H1 (cell line): ENCODE results near the gene BNIP5.

Experiments used
- CTCF ChIP-seq, 3 experiments: IDR thresholded peaks; 1 replicate in 2 of 3; 2 replicates in 1 of 3; pipeline versions ENCODE4 v1.5.1 to v1.6.1; 2011; ENCODE audit warnings: low read length in 3 of 3, mild to moderate bottlenecking in 3 of 3, inconsistent platforms in 2 of 3, low read depth in 1 of 3, moderate library complexity in 1 of 3; ENCODE audit not compliant: insufficient read depth in 1 of 3; ENCODE audit errors: control extremely low read depth in 1 of 3
- EGR1 ChIP-seq: IDR thresholded peaks from 2 replicates; pipeline ENCODE4 v1.6.1; 2011; ENCODE audit warnings: low read depth, low read length, borderline replicate concordance
- EZH2 ChIP-seq: fragments of 200-600 bp; sonication (generic); IDR thresholded peaks from 2 replicates; pipeline ENCODE4 v1.7.1; 2012; ENCODE audit warnings: low read depth, mild to moderate bottlenecking, moderate library complexity, low read length, inconsistent platforms; ENCODE audit not compliant: severe bottlenecking
- GABPA ChIP-seq: IDR thresholded peaks from 2 replicates; pipeline ENCODE4 v1.6.1; 2011; ENCODE audit warnings: mild to moderate bottlenecking, low read length, moderate library complexity, borderline replicate concordance; ENCODE audit not compliant: insufficient read depth
- HDAC2 ChIP-seq, 2 experiments: fragments of 300-600 bp in 1 of 2; sonication (generic) in 1 of 2; IDR thresholded peaks; 2 replicates each; pipeline ENCODE4 v1.6.1; 2011 to 2012; ENCODE audit warnings: low read depth in 2 of 2, low read length in 2 of 2, mild to moderate bottlenecking in 2 of 2, moderate library complexity in 2 of 2, borderline replicate concordance in 1 of 2, inconsistent platforms in 1 of 2
- NANOG ChIP-seq: IDR thresholded peaks from 2 replicates; pipeline ENCODE4 v1.6.1; 2011; ENCODE audit warnings: low read length, low read depth, mild to moderate bottlenecking, inconsistent platforms; ENCODE audit not compliant: insufficient read depth, poor library complexity, severe bottlenecking
- RAD21 ChIP-seq, 2 experiments: IDR thresholded peaks in 1 of 2; conservative IDR thresholded peaks in 1 of 2; 2 replicates each; pipeline ENCODE4 v1.6.1; 2011; ENCODE audit warnings: low read depth in 2 of 2, low read length in 2 of 2, improper control_type of control experiment in 1 of 2, inconsistent platforms in 1 of 2, mild to moderate bottlenecking in 1 of 2, moderate library complexity in 1 of 2
- YY1 ChIP-seq: IDR thresholded peaks from 2 replicates; pipeline ENCODE4 v1.6.1; 2011; ENCODE audit warnings: low read depth, mild to moderate bottlenecking, low read length

- TF ChIP-seq RAD21 (IDR thresholded peaks at IDR 0.05 in 1 of 2, conservative IDR thresholded peaks at IDR 0.05 in 1 of 2; ENCODE audit: low read depth in 2 of 2, low read length in 2 of 2): no peak
- no peak for TF ChIP-seq CTCF (IDR thresholded peaks at IDR 0.05; ENCODE audit: control extremely low read depth in 1 of 3, insufficient read depth in 1 of 3, low read depth in 1 of 3, low read length in 3 of 3)
- no peak for TF ChIP-seq NANOG
- no peak for TF ChIP-seq HDAC2 (IDR thresholded peaks at IDR 0.05; ENCODE audit: borderline replicate concordance in 1 of 2, low read depth in 2 of 2, low read length in 2 of 2)
- TF ChIP-seq YY1: no peak
- no peak for TF ChIP-seq EGR1
- no peak for TF ChIP-seq GABPA
- no peak for TF ChIP-seq EZH2
Measured at GRCh38 chr6:36343109-36343680, 6.5 kb upstream of the BNIP5 start.
